Stomach (tissue), 9 donors: ENCODE data around the gene TP63. TPM values are rescaled to one million over a fixed set of nuclear protein-coding genes. Genes with fewer than 3 reads are reported as not detected.
A peak's percentile ranks its signal among the peaks of the same experiment; 100 is the strongest.

Source experiments
- DNase-seq, 2 donors: peaks; one replicate each; pipeline versions ENCODE4 v3.0.0 to v3.0.0-alpha.2; 2013 to 2019
- H3K27ac ChIP-seq, 5 donors: fragments of 200-600 bp in 4 of 5; sonication (generic) in 4 of 5; one replicate each; pipeline ENCODE4 v1.5.1; 2013 to 2019; ENCODE audit warnings: mild to moderate bottlenecking in 1 of 5, moderate library complexity in 1 of 5
- H3K27me3 ChIP-seq, 3 donors: fragments of 200-600 bp; sonication (generic); one replicate each; pipeline ENCODE4 v1.5.1; 2017 to 2019; ENCODE audit warnings: mixed run types in 1 of 3
- H3K36me3 ChIP-seq, 4 donors: fragments of 200-600 bp; sonication (generic); 1 replicate in 3 of 4; 2 replicates in 1 of 4; pipeline ENCODE4 v1.5.1; 2016 to 2019
- H3K4me1 ChIP-seq, 4 donors: fragments of 200-600 bp; sonication (generic); one replicate each; pipeline ENCODE4 v1.5.1; 2016 to 2019
- H3K4me3 ChIP-seq, 4 donors: fragments of 200-600 bp; sonication (generic) in 3 of 4; one replicate each; pipeline ENCODE4 v1.5.1; 2016 to 2019; ENCODE audit warnings: mild to moderate bottlenecking in 1 of 4
- H3K9me3 ChIP-seq, 4 donors: fragments of 200-600 bp; sonication (generic); one replicate each; pipeline ENCODE4 v1.5.1; 2016 to 2019
- EP300 ChIP-seq: sonication (generic); formaldehyde crosslinking; IDR thresholded peaks from one replicate; pipeline ENCODE4 v1.6.1; 2017; ENCODE audit warnings: antibody characterized with exemption
- POLR2A ChIP-seq, 4 donors: fragments of 450-650 bp; IDR thresholded peaks; one replicate each; pipeline ENCODE4 v1.6.1; 2016; ENCODE audit warnings: antibody characterized with exemption in 4 of 4, control low read depth in 2 of 4, mild to moderate bottlenecking in 1 of 4, moderate library complexity in 1 of 4
- POLR2AphosphoS5 ChIP-seq, 3 donors: sonication (generic); formaldehyde crosslinking; IDR thresholded peaks; one replicate each; pipeline ENCODE4 v1.6.1; 2016; ENCODE audit warnings: antibody characterized with exemption in 3 of 3
- WGBS, 5 donors: extraction: QIAGEN DNeasy Blood & Tissue Kit in 3 of 5; methylation state at CpG; one replicate each; pipeline versions ENCODE4 v1.1.5 to v1.1.7; 2013 to 2018; 5-methylcytosine and 5-hydroxymethylcytosine counted together
- intact Hi-C: fragments of 100-400 bp; cut with DNase I; formaldehyde crosslinking; loops from one replicate; pipeline ENCODE4 v1.15.1; 2023; ENCODE audit warnings: low total_unique reads
- polyA plus RNA-seq, 3 donors: library from polyadenylated mRNA; stranded (reverse); fragments of 200-250 nt; gene quantifications; one replicate each; pipeline ENCODE4 v1.2.3, GENCODE V29; 2013
- total RNA-seq, 5 donors: library from RNA; depleted of rRNA; stranded (reverse); fragments of >200 nt; gene quantifications; one replicate each; pipeline versions ENCODE4 v1.1.0 to v1.2.3, GENCODE V29; 2014 to 2016
- TF ChIP-seq, protein P1 (sequence below), 7 experiments: fragments of 450-650 bp in 4 of 7; fragments of 200-600 bp in 3 of 7; sonication (generic) in 3 of 7; IDR thresholded peaks; one replicate each; pipeline ENCODE4 v1.5.1; 2016 to 2019; ENCODE audit warnings: antibody characterized with exemption in 7 of 7, control low read depth in 2 of 7, mild to moderate bottlenecking in 1 of 7
- donor health status: healthy with polysubstance abuse.
- donor health status: Bipolar disorder and iron deficiency.
- donor health status: healthy.

Gene TP63
- total and polyA plus RNA-seq, 8 donors: 0.15 to 25.6 (median 0.55) TPM; not detected in 5

- no peak overlapping the region for H3K4me3 ChIP-seq
- H3K27ac ChIP-seq: no peak overlapping the region
- no peak for TF ChIP-seq POLR2AphosphoS5 (IDR thresholded peaks at IDR 0.05)
- no peak for TF ChIP-seq POLR2A (IDR thresholded peaks at IDR 0.05)
- TF ChIP-seq, protein P1, sequence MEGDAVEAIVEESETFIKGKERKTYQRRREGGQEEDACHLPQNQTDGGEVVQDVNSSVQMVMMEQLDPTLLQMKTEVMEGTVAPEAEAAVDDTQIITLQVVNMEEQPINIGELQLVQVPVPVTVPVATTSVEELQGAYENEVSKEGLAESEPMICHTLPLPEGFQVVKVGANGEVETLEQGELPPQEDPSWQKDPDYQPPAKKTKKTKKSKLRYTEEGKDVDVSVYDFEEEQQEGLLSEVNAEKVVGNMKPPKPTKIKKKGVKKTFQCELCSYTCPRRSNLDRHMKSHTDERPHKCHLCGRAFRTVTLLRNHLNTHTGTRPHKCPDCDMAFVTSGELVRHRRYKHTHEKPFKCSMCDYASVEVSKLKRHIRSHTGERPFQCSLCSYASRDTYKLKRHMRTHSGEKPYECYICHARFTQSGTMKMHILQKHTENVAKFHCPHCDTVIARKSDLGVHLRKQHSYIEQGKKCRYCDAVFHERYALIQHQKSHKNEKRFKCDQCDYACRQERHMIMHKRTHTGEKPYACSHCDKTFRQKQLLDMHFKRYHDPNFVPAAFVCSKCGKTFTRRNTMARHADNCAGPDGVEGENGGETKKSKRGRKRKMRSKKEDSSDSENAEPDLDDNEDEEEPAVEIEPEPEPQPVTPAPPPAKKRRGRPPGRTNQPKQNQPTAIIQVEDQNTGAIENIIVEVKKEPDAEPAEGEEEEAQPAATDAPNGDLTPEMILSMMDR (IDR thresholded peaks at IDR 0.05): no peak
- TF ChIP-seq EP300: no peak
- no peak for DNase-seq
- H3K27me3 ChIP-seq: no peaks in the 10 kb centered on the region
- intact Hi-C loops: no loop called here
- H3K36me3 ChIP-seq: no peaks in the 10 kb centered on the region
- peaks cover 0 to 12% (median 6%) of the 10 kb centered on the region in 4 donors for H3K4me1 ChIP-seq
- H3K9me3 ChIP-seq: no peaks in the 10 kb centered on the region
- WGBS, 5 donors: 5 to 17% (median 11%) methylated on average over 2 of the region's 2 CpGs
These were observed 5.6 kb upstream of the TP63 start for GRCh38 chr3:189625572-189625971.

- no peaks in the 10 kb centered on the region for H3K9me3 ChIP-seq
- no peaks in the 10 kb centered on the region for H3K36me3 ChIP-seq
- TF ChIP-seq POLR2A (IDR thresholded peaks at IDR 0.05) (no peak), POLR2AphosphoS5 (IDR thresholded peaks at IDR 0.05) (no peak), EP300 (no peak)
- TF ChIP-seq, protein P1 (IDR thresholded peaks at IDR 0.05): no peak
- no peak for DNase-seq
- H3K4me3 ChIP-seq: no peak overlapping the region
- no peaks in the 10 kb centered on the region for H3K27me3 ChIP-seq
- H3K4me1 ChIP-seq: peaks cover 0 to 19% (median 6%) of the 10 kb centered on the region in 4 donors
- H3K27ac ChIP-seq: no peak overlapping the region
- WGBS, 5 donors: 86 to 95% (median 90%) methylated on average over 1 of the region's 1 CpG
- intact Hi-C loops: no loop called here
These were observed 4.9 kb upstream of the TP63 start for GRCh38 chr3:189626286-189626685.

GRCh38 chr3:189629803-189630455 lies 1.3 kb upstream of the TP63 start:
- Histone ChIP-seq H3K9me3 (no peaks in the 10 kb centered on the region), H3K27me3 (no peaks in the 10 kb centered on the region), H3K27ac (no peak overlapping the region), H3K4me3 (no peak overlapping the region), H3K36me3 (no peaks in the 10 kb centered on the region), H3K4me1 (peaks cover 0 to 19% (median 6%) of the 10 kb centered on the region in 4 donors)
- 20 to 41% (median 27%) methylated on average over 3 of the region's 3 CpGs for WGBS, 5 donors
- TF ChIP-seq POLR2A (IDR thresholded peaks at IDR 0.05) (no peak), EP300 (no peak)
- intact Hi-C loops: no loop called here
- peak; percentile 40 to 45 for DNase-seq

DNA sequence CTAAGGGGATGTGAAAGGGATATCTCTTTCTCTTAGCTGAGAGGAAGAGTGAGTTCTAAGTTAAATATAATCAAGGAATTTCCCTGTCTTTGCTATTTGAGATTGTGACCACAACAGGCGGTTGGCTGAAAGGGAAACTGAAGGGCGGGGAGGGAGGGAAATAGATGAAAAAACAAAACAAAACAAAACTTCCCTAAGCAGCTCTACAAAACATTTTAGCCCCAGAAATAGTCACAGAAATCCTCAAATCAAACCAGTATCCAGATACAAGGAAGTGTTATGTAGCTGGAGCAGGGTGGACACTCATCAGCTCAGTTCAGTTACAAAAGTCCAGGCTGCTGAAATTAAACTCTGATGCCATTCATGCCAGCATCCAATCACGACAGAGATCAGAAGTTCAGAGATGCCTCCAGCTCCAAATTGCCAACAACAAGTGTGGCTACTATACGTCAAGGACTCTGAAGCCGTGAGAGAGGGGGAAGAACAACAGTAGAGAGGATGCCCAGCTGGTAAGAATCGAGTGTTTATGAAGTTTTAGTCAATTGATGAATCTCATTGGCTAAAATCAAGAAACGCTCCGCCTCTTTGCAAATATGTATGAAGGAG lies 319 bp upstream of the TP63 start:
- Histone ChIP-seq H3K4me3 (peak overlapping the region in 1 of 4 donors; percentile 20), H3K4me1 (peaks cover 0 to 19% (median 6%) of the 10 kb centered on the region in 4 donors)

More for the DNA sequence above, 319 bp upstream of the TP63 start:
- peak in 1 of 2 donors; percentile 27 for DNase-seq
- no peak for TF ChIP-seq POLR2A (IDR thresholded peaks at IDR 0.05)
- TF ChIP-seq, protein P1 (IDR thresholded peaks at IDR 0.05): no peak
- TF ChIP-seq EP300: no peak
- no peak for TF ChIP-seq POLR2AphosphoS5 (IDR thresholded peaks at IDR 0.05)
- Histone ChIP-seq H3K27me3 (no peaks in the 10 kb centered on the region), H3K27ac (peak overlapping the region in 1 of 5 donors; percentile 16), H3K36me3 (no peaks in the 10 kb centered on the region), H3K9me3 (no peaks in the 10 kb centered on the region)
- 20 to 53% (median 42%) methylated on average over 8 of the region's 8 CpGs for WGBS, 5 donors
- intact Hi-C loops: no loop called here
